ENCODE results near the gene CAMSAP3. TPM values are rescaled to one million over a fixed set of nuclear protein-coding genes. Genes with fewer than 3 reads are reported as not detected.
A peak's percentile ranks its signal among the peaks of the same experiment; 100 is the strongest.

The CAMSAP3 gene
- total RNA-seq, 1 experiment from 2014 or later = 6.7 TPM

- peaks cover 7% of the 10 kb centered on the region for H3K9me3 Mint-ChIP-seq (ENCODE audit: unreplicated experiment)
- TF ChIP-seq CTCF (IDR thresholded peaks at IDR 0.05; ENCODE audit: unreplicated experiment) = no peak
- no TSS peak for BruUV-seq (replicated peaks)
- intact Hi-C loops (cut with micrococcal nuclease) = no loop called here
- POLR2A ChIA-PET = interaction anchor here (0.7 to 3.2 kb wide), 3 partner anchors 13 to 1149 kb away, joined by 3 to 14 read pairs (median 7); partner anchors contain the start of genes PET100 and XAB2
- no peaks in the 10 kb centered on the region for H3K4me1 Mint-ChIP-seq (ENCODE audit: insufficient read depth, unreplicated experiment)
- H3K27ac Mint-ChIP-seq (ENCODE audit: low read depth, unreplicated experiment) = no peak overlapping the region
- H3K4me3 Mint-ChIP-seq (ENCODE audit: unreplicated experiment) = no peak overlapping the region
- CTCF ChIA-PET = interaction anchor here (0.6 to 2.2 kb wide), 7 partner anchors 37 to 278 kb away, joined by 3 to 7 read pairs (median 3); partner anchors contain the start of gene TRAPPC5
- H3K27me3 Mint-ChIP-seq (ENCODE audit: insufficient read depth, unreplicated experiment) = no peaks in the 10 kb centered on the region
- peaks cover 22% of the 10 kb centered on the region for H3K36me3 Mint-ChIP-seq (ENCODE audit: insufficient read depth, unreplicated experiment)
- peak; percentile 42 for DNase-seq (ENCODE audit: unreplicated experiment)
Measured at GRCh38 chr19:7605490-7606222, 10.0 kb downstream of the CAMSAP3 start.

- BruUV-seq (replicated peaks) = no TSS peak
- ChIA-PET CTCF (interaction anchor here (0.6 to 1.5 kb wide), 3 partner anchors 46 to 246 kb away, joined by 3 read pairs; no protein-coding TSS in a partner anchor), POLR2A (interaction anchor here (1.4 to 3.2 kb wide), 2 partner anchors 13 to 23 kb away, joined by 7 to 14 read pairs; partner anchors contain the start of genes PET100 and XAB2)
- H3K9me3 Mint-ChIP-seq (ENCODE audit: unreplicated experiment) = peaks cover 7% of the 10 kb centered on the region
- no peaks in the 10 kb centered on the region for H3K4me1 Mint-ChIP-seq (ENCODE audit: insufficient read depth, unreplicated experiment)
- intact Hi-C loops (cut with micrococcal nuclease) = no loop called here
- DNase-seq (ENCODE audit: unreplicated experiment) = no peak
- no peak for TF ChIP-seq CTCF (IDR thresholded peaks at IDR 0.05; ENCODE audit: unreplicated experiment)
- no peaks in the 10 kb centered on the region for H3K27me3 Mint-ChIP-seq (ENCODE audit: insufficient read depth, unreplicated experiment)
- H3K36me3 Mint-ChIP-seq (ENCODE audit: insufficient read depth, unreplicated experiment) = peaks cover 22% of the 10 kb centered on the region
- no peak overlapping the region for H3K27ac Mint-ChIP-seq (ENCODE audit: low read depth, unreplicated experiment)
- no peak overlapping the region for H3K4me3 Mint-ChIP-seq (ENCODE audit: unreplicated experiment)
Measured at GRCh38 chr19:7606289-7606688, 10.6 kb downstream of the CAMSAP3 start.

- BruUV-seq (replicated peaks) = no TSS peak
- CTCF ChIA-PET = interaction anchor here (0.6 to 0.9 kb wide), 3 partner anchors 45 to 245 kb away, joined by 3 to 4 read pairs (median 3); no protein-coding TSS in a partner anchor
- no peak for DNase-seq (ENCODE audit: unreplicated experiment)
- H3K27me3 Mint-ChIP-seq (ENCODE audit: insufficient read depth, unreplicated experiment) = no peaks in the 10 kb centered on the region
- no peak for TF ChIP-seq CTCF (IDR thresholded peaks at IDR 0.05; ENCODE audit: unreplicated experiment)
- intact Hi-C loops (cut with micrococcal nuclease) = no loop called here
- peaks cover 22% of the 10 kb centered on the region for H3K36me3 Mint-ChIP-seq (ENCODE audit: insufficient read depth, unreplicated experiment)
- no peak overlapping the region for H3K27ac Mint-ChIP-seq (ENCODE audit: low read depth, unreplicated experiment)
- no peaks in the 10 kb centered on the region for H3K4me1 Mint-ChIP-seq (ENCODE audit: insufficient read depth, unreplicated experiment)
- peaks cover 7% of the 10 kb centered on the region for H3K9me3 Mint-ChIP-seq (ENCODE audit: unreplicated experiment)
- no peak overlapping the region for H3K4me3 Mint-ChIP-seq (ENCODE audit: unreplicated experiment)
- POLR2A ChIA-PET = interaction anchor here (1.2 to 3.2 kb wide), 2 partner anchors 12 to 22 kb away, joined by 3 to 14 read pairs; partner anchors contain the start of genes PET100 and XAB2
Measured at GRCh38 chr19:7607212-7607873, 11.7 kb downstream of the CAMSAP3 start.
